H4 (cell line): ENCODE results near the gene ZNF862. TPM values are rescaled to one million over a fixed set of nuclear protein-coding genes. Genes with fewer than 3 reads are reported as not detected.

Experiments used
- total RNA-seq: library from RNA; depleted of rRNA; stranded (reverse); fragments of >200 nt; shearing (Covaris generic); gene quantifications from 2 replicates; pipeline ENCODE4 v1.2.3, GENCODE V29; 2014; rRNA removed

Gene ZNF862
- total RNA-seq, 1 experiment from 2014 or later = 2.1 TPM

Other genes with a start within 250 kb of the ZNF862 start
- gene ZNF467, start 64.8 kb upstream of the ZNF862 start, total RNA-seq = 1.1 and 3.0 TPM in 2 replicates
- 21.6 and 25.4 TPM in 2 replicates for gene ATP6V0E2, start 35.6 kb downstream of the ZNF862 start, total RNA-seq